Suprapubic skin (tissue), 4 donors: ENCODE data around the gene F10.

Experiments
- EP300 ChIP-seq: sonication (generic); formaldehyde crosslinking; IDR thresholded peaks from one replicate; pipeline ENCODE4 v1.6.1; 2017; ENCODE audit warnings: antibody characterized with exemption
- POLR2A ChIP-seq, 2 donors: fragments of 450-650 bp; IDR thresholded peaks; one replicate each; pipeline ENCODE4 v1.6.1; 2017; ENCODE audit warnings: antibody characterized with exemption in 2 of 2, mild to moderate bottlenecking in 2 of 2, moderate library complexity in 2 of 2
- POLR2AphosphoS5 ChIP-seq, 3 donors: sonication (generic); formaldehyde crosslinking; IDR thresholded peaks; one replicate each; pipeline ENCODE4 v1.6.1; 2017; ENCODE audit warnings: antibody characterized with exemption in 3 of 3
- TF ChIP-seq, protein P1 (sequence below), 2 donors: fragments of 200-600 bp in 1 of 2; fragments of 450-650 bp in 1 of 2; sonication (generic) in 1 of 2; IDR thresholded peaks; one replicate each; pipeline ENCODE4 v1.5.1; 2016 to 2019; ENCODE audit warnings: antibody characterized with exemption in 2 of 2, mild to moderate bottlenecking in 1 of 2, moderate library complexity in 1 of 2

DNA sequence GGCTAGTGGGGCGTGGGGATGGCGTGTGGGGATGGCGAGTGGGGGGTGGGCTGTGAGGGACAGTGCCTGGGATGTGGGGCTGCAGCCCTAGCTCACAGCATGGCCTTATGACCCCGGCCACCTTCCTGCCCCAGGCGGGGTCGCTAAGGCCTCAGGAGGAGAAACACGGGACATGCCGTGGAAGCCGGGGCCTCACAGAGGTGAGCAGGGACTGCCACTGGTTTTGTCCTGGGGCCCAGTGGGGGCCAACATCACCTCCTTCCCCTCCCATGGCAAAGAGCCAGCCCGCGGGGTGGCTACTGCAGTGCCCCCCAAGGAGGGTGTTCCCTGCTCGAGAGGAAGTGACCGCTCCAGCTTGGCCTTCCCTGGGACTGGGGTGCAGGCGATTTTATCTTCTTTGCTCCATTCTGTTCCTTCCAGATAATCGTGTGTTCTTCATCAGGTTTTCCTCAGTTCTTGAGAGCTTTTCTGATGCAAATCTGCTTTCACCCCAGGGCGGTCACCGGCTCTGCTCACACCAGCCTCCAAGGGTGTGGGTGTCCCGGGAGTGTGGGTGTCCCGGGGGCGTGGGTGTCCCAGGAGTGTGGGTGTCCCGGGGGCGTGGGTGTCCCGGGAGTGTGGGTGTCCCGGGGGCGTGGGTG lies 15.8 kb upstream of the F10 start:
- TF ChIP-seq, protein P1, sequence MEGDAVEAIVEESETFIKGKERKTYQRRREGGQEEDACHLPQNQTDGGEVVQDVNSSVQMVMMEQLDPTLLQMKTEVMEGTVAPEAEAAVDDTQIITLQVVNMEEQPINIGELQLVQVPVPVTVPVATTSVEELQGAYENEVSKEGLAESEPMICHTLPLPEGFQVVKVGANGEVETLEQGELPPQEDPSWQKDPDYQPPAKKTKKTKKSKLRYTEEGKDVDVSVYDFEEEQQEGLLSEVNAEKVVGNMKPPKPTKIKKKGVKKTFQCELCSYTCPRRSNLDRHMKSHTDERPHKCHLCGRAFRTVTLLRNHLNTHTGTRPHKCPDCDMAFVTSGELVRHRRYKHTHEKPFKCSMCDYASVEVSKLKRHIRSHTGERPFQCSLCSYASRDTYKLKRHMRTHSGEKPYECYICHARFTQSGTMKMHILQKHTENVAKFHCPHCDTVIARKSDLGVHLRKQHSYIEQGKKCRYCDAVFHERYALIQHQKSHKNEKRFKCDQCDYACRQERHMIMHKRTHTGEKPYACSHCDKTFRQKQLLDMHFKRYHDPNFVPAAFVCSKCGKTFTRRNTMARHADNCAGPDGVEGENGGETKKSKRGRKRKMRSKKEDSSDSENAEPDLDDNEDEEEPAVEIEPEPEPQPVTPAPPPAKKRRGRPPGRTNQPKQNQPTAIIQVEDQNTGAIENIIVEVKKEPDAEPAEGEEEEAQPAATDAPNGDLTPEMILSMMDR (IDR thresholded peaks at IDR 0.05): no peak
- TF ChIP-seq EP300 (no peak), POLR2A (IDR thresholded peaks at IDR 0.05) (no peak), POLR2AphosphoS5 (IDR thresholded peaks at IDR 0.05) (no peak)
